WTC11 (cell line): ENCODE results near the gene FAM120AOS. TPM values are rescaled to one million over a fixed set of nuclear protein-coding genes. Genes with fewer than 3 reads are reported as not detected.
A peak's percentile ranks its signal among the peaks of the same experiment; 100 is the strongest.

ENCODE experiments used
- ATAC-seq: fragments of 200-7000 bp; cut with Tn5 transposase; 2 replicates; pipeline ENCODE4 v1.10.0; 2021; ENCODE audit warnings: mild to moderate bottlenecking, moderate library complexity
- CTCF ChIA-PET: fragments of 300-600 bp; sonication (Branson Sonifier 250); formaldehyde crosslinking; loops from one replicate; lab custom pipeline; 2021; ENCODE audit warnings: antibody characterized with exemption; lab: Charles Lee
- POLR2A ChIA-PET: fragments of 350-600 bp; sonication (Branson Sonifier 250); formaldehyde crosslinking; loops from one replicate; lab custom pipeline; 2021; ENCODE audit warnings: antibody characterized with exemption; lab: Charles Lee
- DNase-seq: peaks from one replicate; pipeline ENCODE4 v3.0.0; 2021; ENCODE audit warnings: low spot score
- H3K27ac Mint-ChIP-seq: 2 replicates; pipeline ENCODE4 v1.8.0; 2021; ENCODE audit warnings: mixed read lengths
- H3K27me3 Mint-ChIP-seq: 2 replicates; pipeline ENCODE4 v1.8.0; 2021; ENCODE audit warnings: low read depth, mild to moderate bottlenecking, moderate library complexity, mixed read lengths
- H3K36me3 Mint-ChIP-seq: 2 replicates; pipeline ENCODE4 v1.8.0; 2021; ENCODE audit warnings: mixed read lengths
- H3K4me1 Mint-ChIP-seq: 2 replicates; pipeline ENCODE4 v1.8.0; 2022; ENCODE audit warnings: mixed read lengths
- H3K4me3 Mint-ChIP-seq: 2 replicates; pipeline ENCODE4 v1.8.0; 2021; ENCODE audit warnings: mild to moderate bottlenecking, moderate library complexity, mixed read lengths
- H3K9me3 Mint-ChIP-seq: 2 replicates; pipeline ENCODE4 v1.8.0; 2021; ENCODE audit warnings: mixed read lengths
- AR ChIP-seq: fragments of 250-450 bp; sonication (Bioruptor Pico); IDR thresholded peaks from 2 replicates; pipeline ENCODE4 v1.9.0; 2021; ENCODE audit warnings: mild to moderate bottlenecking
- CBFB ChIP-seq: sonication (generic); formaldehyde crosslinking; IDR thresholded peaks from 2 replicates; pipeline ENCODE4 v1.8.1; 2022; ENCODE audit warnings: mild to moderate bottlenecking, low read depth, missing genetic modification reagents
- FOXP4 ChIP-seq: sonication (generic); formaldehyde crosslinking; IDR thresholded peaks from 2 replicates; pipeline ENCODE4 v1.8.0; 2022; ENCODE audit warnings: mild to moderate bottlenecking, missing genetic modification reagents
- NFE2L1 ChIP-seq: sonication (generic); formaldehyde crosslinking; IDR thresholded peaks from 2 replicates; pipeline ENCODE4 v1.8.1; 2023; ENCODE audit warnings: missing genetic modification reagents
- NFYB ChIP-seq: sonication (generic); formaldehyde crosslinking; conservative IDR thresholded peaks from 2 replicates; pipeline ENCODE4 v1.8.0; 2022; ENCODE audit warnings: low read depth, missing genetic modification reagents
- NR1H2 ChIP-seq: sonication (generic); formaldehyde crosslinking; IDR thresholded peaks from 2 replicates; pipeline ENCODE4 v1.9.0; 2021; ENCODE audit warnings: mild to moderate bottlenecking, moderate library complexity, missing genetic modification reagents
- OVOL2 ChIP-seq: fragments of 250-450 bp; sonication (Bioruptor Pico); IDR thresholded peaks from 2 replicates; pipeline ENCODE4 v1.9.0; 2021; ENCODE audit warnings: mild to moderate bottlenecking, borderline replicate concordance
- PRDM15 ChIP-seq: sonication (generic); formaldehyde crosslinking; IDR thresholded peaks from 2 replicates; pipeline ENCODE4 v1.8.0; 2022; ENCODE audit warnings: missing genetic modification reagents
- RORB ChIP-seq: fragments of 250-450 bp; sonication (Bioruptor Pico); IDR thresholded peaks from 2 replicates; pipeline ENCODE4 v1.9.0; 2021; ENCODE audit warnings: mild to moderate bottlenecking
- TCF7 ChIP-seq: sonication (generic); formaldehyde crosslinking; IDR thresholded peaks from 2 replicates; pipeline ENCODE4 v1.8.0; 2022; ENCODE audit warnings: mild to moderate bottlenecking, low read depth, missing genetic modification reagents, moderate library complexity
- TEAD1 ChIP-seq: sonication (generic); formaldehyde crosslinking; IDR thresholded peaks from 2 replicates; pipeline ENCODE4 v1.8.0; 2022; ENCODE audit warnings: mild to moderate bottlenecking, missing genetic modification reagents
- TEAD4 ChIP-seq: sonication (generic); formaldehyde crosslinking; IDR thresholded peaks from 2 replicates; pipeline ENCODE4 v1.8.0; 2022; ENCODE audit warnings: mild to moderate bottlenecking, missing genetic modification reagents
- ZNF138 ChIP-seq: sonication (generic); formaldehyde crosslinking; conservative IDR thresholded peaks from 2 replicates; pipeline ENCODE4 v1.8.1; 2022; ENCODE audit warnings: mild to moderate bottlenecking, moderate library complexity, missing genetic modification reagents
- ZNF317 ChIP-seq: sonication (generic); formaldehyde crosslinking; IDR thresholded peaks from 2 replicates; pipeline ENCODE4 v1.8.1; 2023; ENCODE audit warnings: low read depth, mild to moderate bottlenecking, moderate library complexity, missing genetic modification reagents, borderline replicate concordance
- ZNF423 ChIP-seq: fragments of 250-450 bp; sonication (Bioruptor Pico); IDR thresholded peaks from 2 replicates; pipeline ENCODE4 v2.1.2; 2022; ENCODE audit warnings: mild to moderate bottlenecking, moderate library complexity
- total RNA-seq: library from RNA; stranded (reverse); gene quantifications from 3 replicates; pipeline ENCODE4 v1.2.3, GENCODE V29; 2021
- TF ChIP-seq, protein P1 (sequence below): sonication (generic); formaldehyde crosslinking; IDR thresholded peaks from 2 replicates; pipeline ENCODE4 v1.8.1; 2023; ENCODE audit warnings: mild to moderate bottlenecking, missing genetic modification reagents, moderate library complexity
- TF ChIP-seq, protein P2 (sequence below): fragments of 200-600 bp; IDR thresholded peaks from 2 replicates; pipeline ENCODE4 v1.8.0; 2022; ENCODE audit warnings: antibody characterized with exemption
- TF ChIP-seq, protein P3 (sequence below): sonication (generic); formaldehyde crosslinking; IDR thresholded peaks from 2 replicates; pipeline ENCODE4 v1.8.1; 2022; ENCODE audit warnings: mild to moderate bottlenecking, missing genetic modification reagents, moderate library complexity, borderline replicate concordance

FAM120AOS gene
- total RNA-seq, 1 experiment from 2014 or later = 44.4 TPM

DNA sequence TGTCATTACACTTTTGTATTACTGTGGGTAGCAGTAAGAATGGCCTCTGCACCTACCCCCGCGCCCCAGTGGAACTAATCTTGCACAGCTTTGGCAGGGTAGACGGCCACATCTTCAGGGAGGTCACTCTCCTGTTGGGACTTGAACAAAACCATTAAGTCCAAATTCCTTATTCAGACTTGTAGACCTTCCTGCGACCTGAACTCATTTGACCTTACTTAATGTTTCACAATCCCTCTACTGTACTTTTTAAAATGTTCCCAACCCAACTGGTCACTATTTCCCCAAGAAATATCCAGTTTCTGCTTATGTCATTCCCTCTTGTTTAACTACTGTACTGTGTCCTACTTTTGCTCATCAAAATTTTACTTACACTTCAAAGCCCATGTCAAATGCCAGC is 5.3 kb upstream of the FAM120AOS start (continued):
- no peak for TF ChIP-seq NR1H2 (CRISPR knock-in tag)
- TF ChIP-seq ZNF138 (CRISPR knock-in tag) = no peak

- CTCF ChIA-PET = interaction anchor here (0.8 kb wide), 1 partner anchor 136 kb away, joined by 3 read pairs; no protein-coding TSS in a partner anchor
- Mint-ChIP-seq H3K36me3 (peaks cover 2% of the 10 kb centered on the region; the same call in 1 of the 2 replicates), H3K27me3 (no peaks in the 10 kb centered on the region), H3K27ac (no peak overlapping the region; the same call in 1 of the 2 replicates), H3K9me3 (no peaks in the 10 kb centered on the region), H3K4me1 (peaks cover 66% of the 10 kb centered on the region), H3K4me3 (no peak overlapping the region)
- DNase-seq = no peak
- POLR2A ChIA-PET = no interaction called here
- ATAC-seq = no peak
- no peak for TF ChIP-seq FOXP4 (CRISPR knock-in tag)
- TF ChIP-seq, protein P1, sequence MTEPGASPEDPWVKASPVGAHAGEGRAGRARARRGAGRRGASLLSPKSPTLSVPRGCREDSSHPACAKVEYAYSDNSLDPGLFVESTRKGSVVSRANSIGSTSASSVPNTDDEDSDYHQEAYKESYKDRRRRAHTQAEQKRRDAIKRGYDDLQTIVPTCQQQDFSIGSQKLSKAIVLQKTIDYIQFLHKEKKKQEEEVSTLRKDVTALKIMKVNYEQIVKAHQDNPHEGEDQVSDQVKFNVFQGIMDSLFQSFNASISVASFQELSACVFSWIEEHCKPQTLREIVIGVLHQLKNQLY (CRISPR knock-in tag) = no peak
- no peak for TF ChIP-seq TCF7 (CRISPR knock-in tag)
- no peak for TF ChIP-seq ZNF423 (CRISPR knock-in tag)
- no peak for TF ChIP-seq RORB (CRISPR knock-in tag)
- no peak for TF ChIP-seq NFE2L1 (CRISPR knock-in tag)
- no peak for TF ChIP-seq PRDM15 (CRISPR knock-in tag)
- TF ChIP-seq OVOL2 (CRISPR knock-in tag) = no peak
- TF ChIP-seq, protein P2, sequence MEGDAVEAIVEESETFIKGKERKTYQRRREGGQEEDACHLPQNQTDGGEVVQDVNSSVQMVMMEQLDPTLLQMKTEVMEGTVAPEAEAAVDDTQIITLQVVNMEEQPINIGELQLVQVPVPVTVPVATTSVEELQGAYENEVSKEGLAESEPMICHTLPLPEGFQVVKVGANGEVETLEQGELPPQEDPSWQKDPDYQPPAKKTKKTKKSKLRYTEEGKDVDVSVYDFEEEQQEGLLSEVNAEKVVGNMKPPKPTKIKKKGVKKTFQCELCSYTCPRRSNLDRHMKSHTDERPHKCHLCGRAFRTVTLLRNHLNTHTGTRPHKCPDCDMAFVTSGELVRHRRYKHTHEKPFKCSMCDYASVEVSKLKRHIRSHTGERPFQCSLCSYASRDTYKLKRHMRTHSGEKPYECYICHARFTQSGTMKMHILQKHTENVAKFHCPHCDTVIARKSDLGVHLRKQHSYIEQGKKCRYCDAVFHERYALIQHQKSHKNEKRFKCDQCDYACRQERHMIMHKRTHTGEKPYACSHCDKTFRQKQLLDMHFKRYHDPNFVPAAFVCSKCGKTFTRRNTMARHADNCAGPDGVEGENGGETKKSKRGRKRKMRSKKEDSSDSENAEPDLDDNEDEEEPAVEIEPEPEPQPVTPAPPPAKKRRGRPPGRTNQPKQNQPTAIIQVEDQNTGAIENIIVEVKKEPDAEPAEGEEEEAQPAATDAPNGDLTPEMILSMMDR = no peak
- TF ChIP-seq, protein P3, sequence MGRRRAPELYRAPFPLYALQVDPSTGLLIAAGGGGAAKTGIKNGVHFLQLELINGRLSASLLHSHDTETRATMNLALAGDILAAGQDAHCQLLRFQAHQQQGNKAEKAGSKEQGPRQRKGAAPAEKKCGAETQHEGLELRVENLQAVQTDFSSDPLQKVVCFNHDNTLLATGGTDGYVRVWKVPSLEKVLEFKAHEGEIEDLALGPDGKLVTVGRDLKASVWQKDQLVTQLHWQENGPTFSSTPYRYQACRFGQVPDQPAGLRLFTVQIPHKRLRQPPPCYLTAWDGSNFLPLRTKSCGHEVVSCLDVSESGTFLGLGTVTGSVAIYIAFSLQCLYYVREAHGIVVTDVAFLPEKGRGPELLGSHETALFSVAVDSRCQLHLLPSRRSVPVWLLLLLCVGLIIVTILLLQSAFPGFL (CRISPR knock-in tag) = no peak
Observed at GRCh38 chr9:93457006-93457405, 3.6 kb upstream of the FAM120AOS start.

- Mint-ChIP-seq H3K4me1 (peaks cover 66% of the 10 kb centered on the region), H3K4me3 (no peak overlapping the region)
- TF ChIP-seq AR (CRISPR knock-in tag) (no peak), CBFB (CRISPR knock-in tag) (no peak), NFYB (no peak), TEAD4 (CRISPR knock-in tag) (no peak), ZNF317 (CRISPR knock-in tag) (no peak), TEAD1 (CRISPR knock-in tag) (no peak)
Observed at GRCh38 chr9:93456504-93456903, 3.1 kb upstream of the FAM120AOS start.

More at GRCh38 chr9:93456504-93456903, 3.1 kb upstream of the FAM120AOS start:
- peaks cover 2% of the 10 kb centered on the region; the same call in 1 of the 2 replicates for H3K36me3 Mint-ChIP-seq
- ChIA-PET POLR2A (no interaction called here), CTCF (interaction anchor here (0.8 kb wide), 1 partner anchor 136 kb away, joined by 3 read pairs; no protein-coding TSS in a partner anchor)
- no peaks in the 10 kb centered on the region for H3K27me3 Mint-ChIP-seq
- DNase-seq (no peak), ATAC-seq (no peak)
- H3K9me3 Mint-ChIP-seq = no peaks in the 10 kb centered on the region
- H3K27ac Mint-ChIP-seq = peak overlapping the region; percentile 29
